Activated CD4-positive, alpha-beta T cell treated with anti-CD3 and anti-CD28 coated beads, Interleukin-2, amount 50 U/mL, for 24 hours (primary cell): ENCODE results near the gene ZNF821.
"Not testable (repeated sequence)": the region's sequence is repeated elsewhere in the genome, so short reads cannot be mapped to it uniquely, and the experiment has no call there.

Experiments
- DNase-seq, 2 donors: peaks; one replicate each; pipeline ENCODE4 v3.0.0-alpha.2; 2020; ENCODE audit warnings: low read depth in 1 of 2, low spot score in 1 of 2

ZNF821 gene

GRCh38 chr16:71883849-71884638 lies at the start of gene ZNF821:
TSS of gene ZNF821 (minus strand) at chr16:71884182. CDS start at chr16:71879946, 4,236 bp downstream.
- DNase-seq, result peak; percentile 32 to 50

GRCh38 chr16:71933017-71933416 lies 49.0 kb upstream of the ZNF821 start:
- no peak for DNase-seq

- no peak for DNase-seq
Observed at GRCh38 chr16:71931599-71931998, 47.6 kb upstream of the ZNF821 start.

- DNase-seq, result no peak
Observed at GRCh38 chr16:71931001-71931400, 47.0 kb upstream of the ZNF821 start.

DNA sequence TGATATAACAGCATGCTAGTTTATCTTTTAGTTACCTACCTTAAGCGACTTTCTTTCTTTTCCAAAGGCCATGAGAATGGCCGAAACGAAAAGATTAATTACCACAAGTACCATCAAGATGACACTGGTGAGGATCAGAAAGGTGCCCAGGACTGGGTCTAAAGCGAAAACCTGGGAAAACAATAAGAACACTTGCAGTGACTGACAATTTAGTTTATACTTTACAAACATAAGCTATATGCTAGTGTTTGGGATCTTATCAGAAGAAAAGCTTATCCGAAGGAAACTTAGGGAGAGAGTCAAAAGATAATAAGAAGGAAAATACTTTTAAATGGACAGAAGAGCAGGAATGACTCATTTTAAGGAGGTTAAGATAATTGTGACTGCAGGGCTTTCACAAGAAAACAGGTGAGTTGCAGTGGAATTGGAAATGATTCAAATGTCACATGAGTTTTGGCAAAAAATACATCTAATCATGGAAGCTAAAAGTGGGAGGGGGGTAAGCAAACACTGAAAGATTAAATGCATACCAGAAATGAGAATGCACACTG lies 46.1 kb upstream of the ZNF821 start:
- no peak for DNase-seq

- DNase-seq, result no peak
Observed at GRCh38 chr16:71929048-71929447, 45.1 kb upstream of the ZNF821 start.

- DNase-seq, result no peak
Observed at GRCh38 chr16:71927787-71928186, 43.8 kb upstream of the ZNF821 start.

DNA sequence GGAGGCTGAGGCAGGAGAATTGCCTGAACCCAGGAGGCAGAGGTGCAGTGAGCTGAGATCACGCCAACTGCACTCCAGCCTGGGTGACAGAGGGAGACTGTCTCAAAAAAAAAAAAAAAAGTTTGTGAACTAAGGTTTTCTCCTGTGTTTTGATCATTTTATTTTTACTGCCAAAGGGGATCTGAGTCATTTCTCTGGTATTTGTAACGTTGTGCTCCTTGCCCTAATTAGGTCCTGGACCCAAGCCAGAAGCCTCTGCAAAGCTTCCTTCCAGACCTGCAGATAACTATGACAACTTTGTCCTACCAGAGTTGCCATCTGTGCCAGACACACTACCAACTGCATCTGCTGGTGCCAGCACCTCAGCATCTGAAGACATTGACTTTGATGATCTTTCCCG lies 43.4 kb upstream of the ZNF821 start:
- no peak for DNase-seq

DNA sequence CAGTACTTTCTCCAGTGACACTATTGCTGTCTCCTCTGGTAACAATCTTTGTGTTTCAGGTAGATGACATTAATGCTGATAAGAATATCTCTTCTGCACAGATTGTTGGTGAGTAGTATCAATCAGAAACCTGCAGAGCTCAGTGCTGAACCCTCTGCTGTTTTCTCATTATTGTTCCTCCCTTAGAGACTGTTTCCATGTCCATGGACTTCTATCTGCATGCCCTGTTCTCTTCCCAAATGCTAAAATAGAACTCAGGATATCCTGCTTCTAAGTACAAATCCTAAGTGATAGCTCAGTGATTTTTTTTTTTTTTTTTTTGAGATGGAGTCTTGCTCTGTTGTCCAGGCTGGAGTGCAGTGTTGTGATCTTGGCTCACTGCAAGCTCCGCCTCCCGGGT lies 40.7 kb upstream of the ZNF821 start:
- DNase-seq, result no peak

GRCh38 chr16:71923941-71924690 lies 40.1 kb upstream of the ZNF821 start:
- no peak for DNase-seq

DNA sequence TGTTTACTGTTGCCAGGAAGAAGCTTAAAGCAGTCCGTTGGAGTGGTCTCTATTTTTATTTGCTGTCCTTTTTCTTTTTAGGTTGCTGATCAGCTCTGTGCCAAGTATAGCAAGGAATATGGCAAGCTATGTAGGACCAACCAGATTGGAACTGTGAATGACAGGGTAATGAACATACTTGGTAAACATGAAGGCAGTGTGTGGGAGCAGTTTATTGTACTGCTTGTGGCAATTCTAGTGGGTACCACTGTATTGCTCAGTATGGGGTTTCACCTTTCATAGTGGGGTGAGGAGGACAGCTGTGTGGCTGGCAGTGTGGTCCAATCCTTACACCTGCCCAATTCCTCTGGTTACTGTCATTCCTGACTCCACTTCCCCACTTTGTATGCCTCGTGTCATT lies 36.7 kb upstream of the ZNF821 start:
- no peak for DNase-seq

- no peak for DNase-seq
Observed at GRCh38 chr16:71919035-71919434, 35.1 kb upstream of the ZNF821 start.

- no peak for DNase-seq
Observed at GRCh38 chr16:71917900-71918299, 33.9 kb upstream of the ZNF821 start.

DNA sequence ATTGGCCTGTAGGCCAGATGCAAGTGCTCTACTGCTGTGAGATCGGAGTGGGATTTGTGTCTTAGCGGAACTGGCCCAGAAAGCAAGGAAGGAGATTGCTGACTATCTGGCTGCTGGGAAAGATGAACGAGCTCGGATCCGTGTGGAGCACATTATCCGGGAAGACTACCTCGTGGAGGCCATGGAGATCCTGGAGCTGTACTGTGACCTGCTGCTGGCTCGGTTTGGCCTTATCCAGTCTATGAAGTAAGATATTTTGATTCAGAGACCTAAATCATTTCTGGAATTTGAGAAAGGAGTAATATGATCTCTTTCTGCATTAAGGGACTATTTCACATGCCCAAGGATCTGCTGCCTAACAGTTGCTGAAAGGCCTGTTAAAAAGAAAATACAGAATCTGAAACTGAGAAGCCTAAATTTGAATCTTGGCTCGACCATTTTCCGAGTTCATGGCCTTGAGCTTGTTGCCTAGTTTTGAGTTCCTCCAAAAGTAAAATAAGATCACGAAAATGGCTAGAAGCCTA lies 32.5 kb upstream of the ZNF821 start:
- DNase-seq, result no peak

DNA sequence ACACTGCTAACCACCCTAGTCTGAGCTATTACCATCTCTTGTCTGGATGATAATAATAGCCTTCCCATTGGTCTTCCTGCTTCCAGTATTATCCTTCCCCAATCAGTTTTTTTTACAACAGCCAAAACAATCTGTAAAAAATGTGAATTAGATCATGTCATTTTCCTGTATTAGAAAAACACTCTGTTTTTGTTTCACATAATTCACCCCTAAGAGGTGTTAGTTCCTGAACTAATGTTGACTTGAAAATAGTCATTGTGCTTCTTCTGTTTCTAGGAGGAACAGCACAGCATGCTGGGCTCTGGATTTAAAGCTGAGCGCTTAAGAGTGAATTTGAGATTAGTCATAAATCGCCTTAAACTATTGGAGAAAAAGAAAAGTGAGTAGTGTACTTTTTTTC lies 31.4 kb upstream of the ZNF821 start:
- no peak for DNase-seq

DNA sequence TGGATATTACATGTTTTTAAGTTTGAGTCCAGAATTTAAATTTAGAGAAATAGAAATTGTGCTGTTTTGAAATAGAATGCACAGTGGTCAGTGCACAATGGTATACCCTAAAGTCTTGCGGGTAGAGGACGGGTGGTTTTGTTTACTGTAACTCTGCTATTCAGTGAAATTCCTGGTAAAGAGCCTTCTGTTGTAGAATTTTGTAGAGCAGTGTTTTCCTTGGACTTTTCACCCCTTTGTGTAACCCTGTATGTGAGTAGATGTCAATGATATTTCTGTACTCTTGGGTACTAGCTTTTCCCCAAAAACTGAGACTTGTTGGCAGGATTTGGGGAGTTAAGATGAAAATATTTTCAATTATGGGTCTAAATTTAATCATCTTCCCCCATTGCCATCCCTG lies 30.8 kb upstream of the ZNF821 start:
- DNase-seq, result no peak

DNA sequence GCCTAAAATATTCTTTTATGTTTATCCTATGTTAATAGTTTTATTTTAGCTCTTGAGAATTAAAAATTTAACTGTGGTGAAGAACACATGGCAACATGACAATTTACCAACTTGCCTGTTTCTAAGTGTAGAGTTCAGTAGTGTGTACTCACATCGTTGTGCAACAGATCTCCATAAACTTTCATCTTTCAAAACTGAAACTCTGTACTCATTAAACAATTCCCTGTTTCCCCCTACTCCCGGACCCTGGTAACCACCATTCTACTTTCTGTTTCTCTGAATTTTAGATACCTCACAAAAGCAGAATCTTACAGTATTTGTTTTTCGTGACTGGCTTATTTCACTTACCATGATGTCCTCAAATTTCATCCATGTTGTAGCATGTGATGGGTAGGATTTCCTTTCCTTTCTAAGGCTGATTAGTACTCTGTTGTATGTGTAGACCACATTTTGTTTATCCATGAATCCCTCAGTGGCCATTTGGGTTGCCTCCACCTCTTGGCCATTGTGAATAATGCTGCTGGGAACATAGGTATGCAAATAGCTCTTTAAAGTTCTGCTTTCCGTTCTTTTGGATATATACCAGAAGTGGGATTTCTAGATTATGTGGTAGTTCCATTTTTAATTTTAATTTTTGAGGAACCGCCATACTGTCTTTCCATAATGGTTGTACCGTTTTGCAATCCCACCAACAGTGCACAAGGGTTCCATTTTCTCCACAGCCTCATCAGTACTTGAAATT lies 28.7 kb upstream of the ZNF821 start:
- no peak for DNase-seq

DNA sequence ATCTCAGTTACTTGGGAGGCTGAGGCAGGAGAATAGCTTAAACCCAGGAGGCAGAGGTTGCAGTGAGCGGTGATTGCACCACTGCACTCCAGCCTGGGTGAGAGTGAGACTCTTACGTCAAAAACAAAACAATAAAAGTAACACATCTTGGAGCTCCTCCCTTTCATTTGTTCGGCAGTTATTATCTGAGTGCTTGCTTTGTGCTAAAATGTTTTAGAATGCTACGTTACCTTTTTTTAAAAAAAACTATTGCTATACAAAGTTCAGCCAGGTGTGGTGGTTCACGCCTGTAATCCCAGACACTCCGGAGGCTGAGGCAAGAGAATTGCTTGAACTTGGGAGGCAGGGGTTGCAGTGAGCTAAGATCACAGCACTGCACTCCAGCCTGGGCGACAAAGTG lies 27.1 kb upstream of the ZNF821 start:
- no peak for DNase-seq

DNA sequence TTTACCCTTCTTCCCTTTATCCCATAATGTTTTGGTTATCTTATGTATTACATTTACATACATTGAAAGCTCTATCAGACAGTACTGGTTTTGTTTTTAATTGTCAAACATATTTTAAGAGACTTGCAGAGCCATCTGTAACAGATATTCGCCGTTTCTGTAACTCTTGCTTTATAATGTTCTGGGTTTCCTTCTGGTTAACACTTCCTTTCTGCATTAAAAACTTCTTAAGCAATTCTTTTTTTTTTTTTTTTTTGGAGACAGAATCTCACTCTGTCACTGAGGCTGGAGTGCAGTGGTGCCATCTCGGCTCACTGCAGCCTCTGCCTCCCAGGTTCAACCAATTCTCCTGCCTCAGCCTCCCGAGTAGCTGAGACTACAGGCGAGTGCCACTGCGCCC lies 21.8 kb upstream of the ZNF821 start:
- not testable (repeated sequence) for DNase-seq

DNA sequence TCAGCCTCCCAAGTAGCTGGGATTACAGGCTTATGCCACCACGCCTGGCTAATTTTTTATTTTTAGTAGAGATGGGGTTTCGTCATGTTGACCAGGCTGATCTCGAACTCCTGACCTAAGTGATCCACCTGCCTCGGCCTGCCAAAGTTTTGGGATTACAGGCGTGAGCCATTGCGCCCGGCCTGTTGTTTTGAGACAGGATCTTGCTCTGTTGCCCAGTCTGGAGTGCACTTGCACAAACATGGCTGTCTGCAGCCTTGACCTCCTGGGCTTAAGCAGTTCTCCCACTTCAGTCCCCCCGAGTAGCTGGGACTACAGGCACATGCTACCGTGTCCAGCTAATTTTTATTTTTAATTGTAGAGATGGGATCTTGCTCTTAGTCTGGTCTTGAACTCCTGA lies 20.3 kb upstream of the ZNF821 start:
- DNase-seq, result no peak

GRCh38 chr16:71903608-71904007 lies 19.6 kb upstream of the ZNF821 start:
- no peak for DNase-seq
